ENCODE data around the gene SNTB2.

GRCh38 chr16:69344171-69344570 is 157.2 kb downstream of the SNTB2 start:
- TF ChIP-seq EP300 (IDR thresholded peaks at IDR 0.05; ENCODE audit: borderline replicate concordance) (no peak), EGR1 (IDR thresholded peaks at IDR 0.05) (no peak), FOXM1 (IDR thresholded peaks at IDR 0.05; ENCODE audit: borderline replicate concordance, low read depth) (no peak)
- TF ChIP-seq, protein P1, sequence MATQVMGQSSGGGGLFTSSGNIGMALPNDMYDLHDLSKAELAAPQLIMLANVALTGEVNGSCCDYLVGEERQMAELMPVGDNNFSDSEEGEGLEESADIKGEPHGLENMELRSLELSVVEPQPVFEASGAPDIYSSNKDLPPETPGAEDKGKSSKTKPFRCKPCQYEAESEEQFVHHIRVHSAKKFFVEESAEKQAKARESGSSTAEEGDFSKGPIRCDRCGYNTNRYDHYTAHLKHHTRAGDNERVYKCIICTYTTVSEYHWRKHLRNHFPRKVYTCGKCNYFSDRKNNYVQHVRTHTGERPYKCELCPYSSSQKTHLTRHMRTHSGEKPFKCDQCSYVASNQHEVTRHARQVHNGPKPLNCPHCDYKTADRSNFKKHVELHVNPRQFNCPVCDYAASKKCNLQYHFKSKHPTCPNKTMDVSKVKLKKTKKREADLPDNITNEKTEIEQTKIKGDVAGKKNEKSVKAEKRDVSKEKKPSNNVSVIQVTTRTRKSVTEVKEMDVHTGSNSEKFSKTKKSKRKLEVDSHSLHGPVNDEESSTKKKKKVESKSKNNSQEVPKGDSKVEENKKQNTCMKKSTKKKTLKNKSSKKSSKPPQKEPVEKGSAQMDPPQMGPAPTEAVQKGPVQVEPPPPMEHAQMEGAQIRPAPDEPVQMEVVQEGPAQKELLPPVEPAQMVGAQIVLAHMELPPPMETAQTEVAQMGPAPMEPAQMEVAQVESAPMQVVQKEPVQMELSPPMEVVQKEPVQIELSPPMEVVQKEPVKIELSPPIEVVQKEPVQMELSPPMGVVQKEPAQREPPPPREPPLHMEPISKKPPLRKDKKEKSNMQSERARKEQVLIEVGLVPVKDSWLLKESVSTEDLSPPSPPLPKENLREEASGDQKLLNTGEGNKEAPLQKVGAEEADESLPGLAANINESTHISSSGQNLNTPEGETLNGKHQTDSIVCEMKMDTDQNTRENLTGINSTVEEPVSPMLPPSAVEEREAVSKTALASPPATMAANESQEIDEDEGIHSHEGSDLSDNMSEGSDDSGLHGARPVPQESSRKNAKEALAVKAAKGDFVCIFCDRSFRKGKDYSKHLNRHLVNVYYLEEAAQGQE (IDR thresholded peaks at IDR 0.05; ENCODE audit: low read depth): no peak

Data from Ishikawa (cell line).